ENCODE results near the gene FRMD6. TPM values are rescaled to one million over a fixed set of nuclear protein-coding genes. Genes with fewer than 3 reads are reported as not detected.

The FRMD6 gene
- total RNA-seq, 1 experiment from 2014 or later = 40.7 TPM

DNA sequence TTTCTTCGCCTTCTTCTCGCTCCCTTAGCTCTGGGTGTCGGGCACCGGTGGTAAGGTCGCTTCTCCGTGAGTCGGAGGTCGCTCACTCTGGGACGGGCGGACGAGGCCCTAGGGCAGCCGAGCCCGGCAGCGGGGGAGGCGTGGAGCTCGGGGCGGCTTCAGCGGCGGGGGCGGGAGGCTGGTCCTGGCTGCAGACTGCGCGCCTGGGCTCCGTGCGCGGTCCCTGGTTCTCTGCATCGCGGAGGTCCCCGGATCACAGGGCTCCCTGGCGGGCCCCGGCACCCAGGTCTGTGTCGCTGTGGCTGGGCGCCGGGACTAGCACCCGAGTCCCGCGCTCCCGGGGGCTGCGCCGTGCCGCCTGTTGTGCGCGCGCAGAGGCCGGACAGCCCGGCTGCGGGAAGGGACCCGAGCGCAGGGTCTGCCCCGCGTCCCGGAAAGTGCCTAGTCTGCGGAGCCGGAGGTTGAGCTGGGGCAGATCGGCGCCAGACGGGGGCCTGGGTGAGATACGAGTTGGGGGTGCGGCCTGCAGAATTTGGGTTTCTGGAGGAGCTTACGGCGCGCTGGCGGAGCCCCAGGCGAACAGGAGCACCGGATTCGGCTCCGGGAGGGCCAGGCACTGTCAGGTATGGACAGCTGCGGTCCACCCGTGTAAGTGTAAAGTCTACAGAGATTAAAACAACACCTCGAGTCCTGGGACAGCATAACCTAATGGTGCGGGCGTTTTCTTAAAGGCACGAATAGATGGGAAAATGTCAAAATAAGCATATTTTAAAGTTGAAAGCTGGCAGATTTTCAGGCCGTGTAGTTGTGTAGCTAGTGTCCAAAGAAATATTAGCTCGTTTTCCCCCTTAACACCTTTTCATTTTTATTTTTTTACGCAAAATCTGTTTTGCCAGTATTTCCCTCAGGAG lies 713 bp downstream of the FRMD6 start:
- DNase-seq (ENCODE audit: low read depth, low spot score) (no peak), ATAC-seq (peak; percentile 47)
- peak overlapping the region; percentile 84 for H3K27ac ChIP-seq (ENCODE audit: low read length)
- peak overlapping the region; percentile 71 to 82 for H3K4me3 ChIP-seq (ENCODE audit: low read depth in 2 of 2, low read length in 2 of 2)
- no peaks in the 10 kb centered on the region; the same call in 1 of the 2 replicates for H3K36me3 ChIP-seq (ENCODE audit: control insufficient read depth, insufficient read depth, low read length)
- H3K9me3 ChIP-seq (ENCODE audit: control insufficient read depth, insufficient read depth, low read depth, low read length) = no peaks in the 10 kb centered on the region
- POLR2A ChIA-PET = interaction anchor here (0.6 to 0.7 kb wide), 4 partner anchors 9 to 60 kb away, joined by 3 to 6 read pairs (median 4); no protein-coding TSS in a partner anchor
- no peaks in the 10 kb centered on the region for H3K27me3 ChIP-seq (ENCODE audit: control insufficient read depth, insufficient read depth, low read length)
- TF ChIP-seq TCF7L2 (IDR thresholded peaks at IDR 0.05; ENCODE audit: low read depth, low read length) (no peak), POLR2AphosphoS5 (IDR thresholded peaks at IDR 0.05; ENCODE audit: low read depth, low read length) (no peak), SIN3A (IDR thresholded peaks at IDR 0.05; ENCODE audit: borderline replicate concordance, insufficient read depth, low read depth, low read length) (peak; percentile 64; the same call in 1 of the 2 replicates)
- TF ChIP-seq, protein P1, sequence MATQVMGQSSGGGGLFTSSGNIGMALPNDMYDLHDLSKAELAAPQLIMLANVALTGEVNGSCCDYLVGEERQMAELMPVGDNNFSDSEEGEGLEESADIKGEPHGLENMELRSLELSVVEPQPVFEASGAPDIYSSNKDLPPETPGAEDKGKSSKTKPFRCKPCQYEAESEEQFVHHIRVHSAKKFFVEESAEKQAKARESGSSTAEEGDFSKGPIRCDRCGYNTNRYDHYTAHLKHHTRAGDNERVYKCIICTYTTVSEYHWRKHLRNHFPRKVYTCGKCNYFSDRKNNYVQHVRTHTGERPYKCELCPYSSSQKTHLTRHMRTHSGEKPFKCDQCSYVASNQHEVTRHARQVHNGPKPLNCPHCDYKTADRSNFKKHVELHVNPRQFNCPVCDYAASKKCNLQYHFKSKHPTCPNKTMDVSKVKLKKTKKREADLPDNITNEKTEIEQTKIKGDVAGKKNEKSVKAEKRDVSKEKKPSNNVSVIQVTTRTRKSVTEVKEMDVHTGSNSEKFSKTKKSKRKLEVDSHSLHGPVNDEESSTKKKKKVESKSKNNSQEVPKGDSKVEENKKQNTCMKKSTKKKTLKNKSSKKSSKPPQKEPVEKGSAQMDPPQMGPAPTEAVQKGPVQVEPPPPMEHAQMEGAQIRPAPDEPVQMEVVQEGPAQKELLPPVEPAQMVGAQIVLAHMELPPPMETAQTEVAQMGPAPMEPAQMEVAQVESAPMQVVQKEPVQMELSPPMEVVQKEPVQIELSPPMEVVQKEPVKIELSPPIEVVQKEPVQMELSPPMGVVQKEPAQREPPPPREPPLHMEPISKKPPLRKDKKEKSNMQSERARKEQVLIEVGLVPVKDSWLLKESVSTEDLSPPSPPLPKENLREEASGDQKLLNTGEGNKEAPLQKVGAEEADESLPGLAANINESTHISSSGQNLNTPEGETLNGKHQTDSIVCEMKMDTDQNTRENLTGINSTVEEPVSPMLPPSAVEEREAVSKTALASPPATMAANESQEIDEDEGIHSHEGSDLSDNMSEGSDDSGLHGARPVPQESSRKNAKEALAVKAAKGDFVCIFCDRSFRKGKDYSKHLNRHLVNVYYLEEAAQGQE (IDR thresholded peaks at IDR 0.05; ENCODE audit: insufficient read depth in 1 of 2, low read depth in 2 of 2, low read length in 1 of 2) = no peak
- TF ChIP-seq, protein P2, sequence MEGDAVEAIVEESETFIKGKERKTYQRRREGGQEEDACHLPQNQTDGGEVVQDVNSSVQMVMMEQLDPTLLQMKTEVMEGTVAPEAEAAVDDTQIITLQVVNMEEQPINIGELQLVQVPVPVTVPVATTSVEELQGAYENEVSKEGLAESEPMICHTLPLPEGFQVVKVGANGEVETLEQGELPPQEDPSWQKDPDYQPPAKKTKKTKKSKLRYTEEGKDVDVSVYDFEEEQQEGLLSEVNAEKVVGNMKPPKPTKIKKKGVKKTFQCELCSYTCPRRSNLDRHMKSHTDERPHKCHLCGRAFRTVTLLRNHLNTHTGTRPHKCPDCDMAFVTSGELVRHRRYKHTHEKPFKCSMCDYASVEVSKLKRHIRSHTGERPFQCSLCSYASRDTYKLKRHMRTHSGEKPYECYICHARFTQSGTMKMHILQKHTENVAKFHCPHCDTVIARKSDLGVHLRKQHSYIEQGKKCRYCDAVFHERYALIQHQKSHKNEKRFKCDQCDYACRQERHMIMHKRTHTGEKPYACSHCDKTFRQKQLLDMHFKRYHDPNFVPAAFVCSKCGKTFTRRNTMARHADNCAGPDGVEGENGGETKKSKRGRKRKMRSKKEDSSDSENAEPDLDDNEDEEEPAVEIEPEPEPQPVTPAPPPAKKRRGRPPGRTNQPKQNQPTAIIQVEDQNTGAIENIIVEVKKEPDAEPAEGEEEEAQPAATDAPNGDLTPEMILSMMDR (IDR thresholded peaks at IDR 0.05) = peak; percentile 45
- intact Hi-C loops (cut with micrococcal nuclease; ENCODE audit: unreplicated experiment) = loop anchor here (2.0 to 10.0 kb wide), 3 partner anchors 120 to 368 kb away; no protein-coding TSS in a partner anchor
- BruUV-seq (replicated peaks) = no TSS peak
- CTCF ChIA-PET = interaction anchor here (1.0 kb wide), 1 partner anchor 99 kb away, joined by 3 read pairs; no protein-coding TSS in a partner anchor
- in situ Hi-C loops (cut with HindIII; ENCODE audit: low pct_unique_long_range_greater_than_20kb, low sequenced_read_pairs) = no loop called here
- H3K4me1 ChIP-seq (ENCODE audit: control insufficient read depth, insufficient read depth, low read length) = peaks cover 14% of the 10 kb centered on the region

DNA sequence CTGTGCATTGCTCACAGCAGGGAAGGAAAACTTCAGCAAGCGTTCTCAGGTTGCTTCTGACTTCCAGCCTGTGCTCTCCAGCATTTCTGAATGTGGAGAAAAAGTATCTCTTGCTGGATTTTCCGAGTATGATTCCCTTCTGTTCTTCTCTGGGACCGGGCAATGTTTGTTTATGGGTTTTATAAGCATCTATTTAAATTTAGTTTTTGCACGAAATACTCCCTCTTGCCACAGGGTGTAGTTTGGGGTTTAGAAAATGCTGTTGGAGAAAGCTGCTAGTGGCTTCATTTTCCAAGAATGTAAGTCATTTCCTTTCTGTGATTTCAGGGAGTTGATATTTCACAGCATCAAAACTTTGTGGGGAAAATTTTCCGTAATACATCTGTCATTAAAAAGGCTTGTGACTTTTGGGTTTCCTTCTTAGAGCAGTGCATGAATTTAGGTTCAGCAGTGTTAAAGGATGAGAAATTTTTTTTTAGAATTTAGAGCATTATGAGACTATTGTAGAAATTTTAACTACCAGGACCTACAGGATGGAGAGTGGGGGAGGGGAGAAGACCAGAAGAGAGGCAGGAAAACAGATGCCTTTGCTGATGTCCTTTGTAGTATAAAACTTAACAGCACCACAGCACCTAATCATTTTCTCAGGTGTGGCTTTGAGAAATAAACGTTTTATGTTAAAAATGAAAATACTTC lies 1.5 kb downstream of the FRMD6 start:
- no TSS peak for BruUV-seq (replicated peaks)

More for the DNA sequence above, 1.5 kb downstream of the FRMD6 start:
- peak; percentile 54 for DNase-seq (ENCODE audit: low read depth, low spot score)
- ATAC-seq = no peak
- H3K27me3 ChIP-seq (ENCODE audit: control insufficient read depth, insufficient read depth, low read length) = no peaks in the 10 kb centered on the region
- POLR2A ChIA-PET = interaction anchor here (0.6 to 0.7 kb wide), 4 partner anchors 10 to 61 kb away, joined by 3 to 6 read pairs (median 4); no protein-coding TSS in a partner anchor
- peak overlapping the region; percentile 84 for H3K27ac ChIP-seq (ENCODE audit: low read length)
- H3K9me3 ChIP-seq (ENCODE audit: control insufficient read depth, insufficient read depth, low read depth, low read length) = no peaks in the 10 kb centered on the region
- intact Hi-C loops (cut with micrococcal nuclease; ENCODE audit: unreplicated experiment) (loop anchor here (2.0 to 10.0 kb wide), 3 partner anchors 121 to 368 kb away; no protein-coding TSS in a partner anchor), in situ Hi-C loops (cut with HindIII; ENCODE audit: low pct_unique_long_range_greater_than_20kb, low sequenced_read_pairs) (no loop called here)
- peaks cover 14% of the 10 kb centered on the region for H3K4me1 ChIP-seq (ENCODE audit: control insufficient read depth, insufficient read depth, low read length)
- CTCF ChIA-PET = interaction anchor here (1.0 kb wide), 1 partner anchor 98 kb away, joined by 3 read pairs; no protein-coding TSS in a partner anchor
- H3K36me3 ChIP-seq (ENCODE audit: control insufficient read depth, insufficient read depth, low read length) = no peaks in the 10 kb centered on the region; the same call in 1 of the 2 replicates
- TF ChIP-seq POLR2AphosphoS5 (IDR thresholded peaks at IDR 0.05; ENCODE audit: low read depth, low read length) = no peak
- no peak for TF ChIP-seq SIN3A (IDR thresholded peaks at IDR 0.05; ENCODE audit: borderline replicate concordance, insufficient read depth, low read depth, low read length)
- TF ChIP-seq TCF7L2 (IDR thresholded peaks at IDR 0.05; ENCODE audit: low read depth, low read length) = no peak
- TF ChIP-seq, protein P2 (IDR thresholded peaks at IDR 0.05) = peak; percentile 6; the same call in 1 of the 2 replicates
- TF ChIP-seq, protein P1 (IDR thresholded peaks at IDR 0.05; ENCODE audit: insufficient read depth in 1 of 2, low read depth in 2 of 2, low read length in 1 of 2) = no peak
- peak overlapping the region; percentile 71 to 82 for H3K4me3 ChIP-seq (ENCODE audit: low read depth in 2 of 2, low read length in 2 of 2)

All from Panc1 (cell line).